Hematopoietic multipotent progenitor cell treated with erythropoietin and hydrocortisone succinate and interleukin-3 and kit ligand, for 4 days (in vitro differentiated cells): ENCODE data around the gene C17orf50.

Experiments
- DNase-seq: peaks from one replicate; pipeline ENCODE4 v3.0.0-alpha.2; 2015

The C17orf50 gene

DNA sequence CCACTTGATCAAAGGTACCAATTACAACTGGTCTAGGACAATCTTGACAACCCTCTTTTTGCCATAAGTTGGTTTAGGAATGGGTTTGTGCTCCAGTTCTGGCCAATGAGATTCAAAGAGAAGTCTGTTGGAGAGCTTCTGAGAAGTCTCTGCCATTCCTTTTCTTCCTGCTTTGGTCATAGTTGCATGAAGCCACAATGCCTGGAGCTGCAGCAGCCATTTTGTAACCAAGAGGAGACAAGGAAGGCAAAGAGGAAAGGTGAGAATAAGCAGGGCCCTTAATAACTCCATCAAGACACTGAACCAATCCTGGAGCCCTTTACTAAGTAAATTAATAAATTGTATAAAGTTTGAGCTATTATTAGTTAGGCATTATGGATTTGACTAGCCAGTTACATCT, 3.4 kb upstream of the C17orf50 start:
- DNase-seq: no peak

DNA sequence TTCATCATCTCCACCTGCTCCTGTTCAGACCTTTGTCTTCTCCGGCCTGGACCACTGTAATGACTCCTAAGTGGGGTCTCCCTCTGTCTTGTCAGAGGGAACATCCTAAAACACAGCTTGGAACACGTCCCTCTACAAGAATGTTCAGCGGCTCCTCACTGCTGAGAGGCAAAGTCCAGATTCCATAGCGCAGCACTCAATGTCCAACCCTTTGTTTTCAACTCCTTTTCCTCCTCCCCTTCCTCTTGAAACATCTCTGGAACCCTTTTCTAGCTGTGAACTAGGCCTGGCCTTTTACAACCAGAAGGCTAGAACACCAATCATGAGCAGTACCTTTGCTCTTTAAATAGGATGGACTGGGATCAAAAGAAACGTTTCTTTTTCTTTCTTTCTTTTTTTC, 914 bp downstream of the C17orf50 start:
- DNase-seq: no peak

DNA sequence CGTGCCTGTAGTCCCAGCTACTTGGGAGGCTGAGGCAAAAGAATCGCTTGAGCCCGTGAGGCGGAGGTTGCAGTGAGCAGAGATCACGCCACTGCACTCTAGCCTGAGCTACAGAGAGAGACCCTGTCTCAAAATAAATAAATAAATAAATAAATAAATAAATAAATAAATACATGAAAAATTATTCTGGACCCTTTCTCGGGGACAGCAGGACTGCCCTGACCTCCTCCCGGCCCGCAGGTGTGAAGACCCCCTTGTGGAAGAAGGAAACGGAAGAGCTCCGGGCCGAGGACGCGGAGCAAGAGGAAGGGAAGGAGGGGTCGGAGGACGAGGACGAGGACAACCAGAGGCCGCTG, 3.1 kb downstream of the C17orf50 start:
- no peak for DNase-seq

DNA sequence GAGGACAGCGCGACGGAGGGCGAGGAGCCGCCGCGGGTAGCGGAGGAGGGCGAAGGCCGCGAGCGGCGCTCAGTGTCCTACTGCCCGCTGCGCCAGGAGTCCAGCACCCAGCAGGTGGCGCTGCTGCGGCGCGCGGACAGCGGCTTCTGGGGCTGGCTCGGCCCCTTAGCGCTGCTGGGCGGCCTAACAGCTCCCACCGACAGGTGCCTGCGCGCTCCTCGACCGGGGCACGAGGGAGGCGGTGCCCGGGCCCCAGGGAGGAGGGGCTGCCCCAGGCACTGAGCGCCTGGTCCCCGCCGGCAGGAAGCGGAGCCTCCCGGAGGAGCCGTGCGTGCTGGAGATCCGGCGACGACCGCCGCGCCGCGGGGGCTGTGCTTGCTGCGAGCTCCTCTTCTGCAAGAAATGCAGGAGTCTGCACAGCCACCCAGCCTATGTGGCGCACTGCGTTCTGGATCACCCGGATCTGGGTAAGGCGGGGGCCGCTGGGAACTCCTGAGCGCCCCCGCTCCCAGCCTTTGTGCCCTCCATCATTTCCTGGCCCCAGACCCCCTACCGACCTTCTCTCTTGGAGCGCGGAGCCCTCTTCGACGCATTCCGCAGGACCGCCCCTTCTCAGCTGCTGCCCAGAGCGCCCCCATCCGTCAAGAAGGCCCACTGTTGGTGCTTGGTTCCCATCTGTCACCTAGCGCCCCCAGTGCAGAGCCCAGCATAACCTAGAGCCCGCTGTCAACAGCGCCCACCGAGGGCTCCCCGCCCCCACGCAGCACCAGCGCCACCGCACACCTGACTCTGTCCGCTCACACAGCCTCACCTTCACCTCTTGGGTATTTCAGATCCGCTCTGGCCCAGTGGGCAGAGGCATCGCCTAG, 3.7 kb downstream of the C17orf50 start:
- peak; percentile 96 for DNase-seq

DNA sequence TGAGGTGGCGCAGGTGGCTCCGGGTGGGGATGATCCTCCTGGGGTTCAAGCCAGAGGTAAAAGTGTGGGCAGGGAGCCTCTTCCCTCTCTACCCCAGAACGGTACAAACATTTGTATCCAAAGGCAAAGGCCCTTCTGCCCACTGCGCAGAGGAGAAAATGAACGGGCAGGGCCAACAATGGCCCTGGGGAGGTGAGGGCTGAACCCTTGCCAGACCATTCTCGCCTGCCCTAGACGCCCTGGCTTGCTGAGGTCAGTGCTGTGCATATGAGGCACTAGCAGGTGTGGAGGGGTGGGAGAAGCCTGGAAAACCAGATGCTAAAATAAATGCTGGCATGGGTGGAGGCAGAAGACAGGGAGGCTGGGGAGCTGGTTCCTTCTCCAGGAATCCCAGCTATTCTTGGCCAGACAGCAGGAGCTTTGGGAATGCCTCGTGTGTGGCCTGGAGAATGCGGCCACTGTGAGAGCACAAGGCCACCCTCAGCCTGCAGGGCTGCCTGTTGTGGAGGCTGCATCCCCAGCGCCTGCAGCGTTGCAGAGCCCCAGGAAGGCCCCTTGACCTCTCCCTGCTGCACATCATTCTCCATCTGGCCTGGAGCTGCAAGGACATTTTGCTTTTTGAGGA, 4.5 kb downstream of the C17orf50 start:
- no peak for DNase-seq

DNA sequence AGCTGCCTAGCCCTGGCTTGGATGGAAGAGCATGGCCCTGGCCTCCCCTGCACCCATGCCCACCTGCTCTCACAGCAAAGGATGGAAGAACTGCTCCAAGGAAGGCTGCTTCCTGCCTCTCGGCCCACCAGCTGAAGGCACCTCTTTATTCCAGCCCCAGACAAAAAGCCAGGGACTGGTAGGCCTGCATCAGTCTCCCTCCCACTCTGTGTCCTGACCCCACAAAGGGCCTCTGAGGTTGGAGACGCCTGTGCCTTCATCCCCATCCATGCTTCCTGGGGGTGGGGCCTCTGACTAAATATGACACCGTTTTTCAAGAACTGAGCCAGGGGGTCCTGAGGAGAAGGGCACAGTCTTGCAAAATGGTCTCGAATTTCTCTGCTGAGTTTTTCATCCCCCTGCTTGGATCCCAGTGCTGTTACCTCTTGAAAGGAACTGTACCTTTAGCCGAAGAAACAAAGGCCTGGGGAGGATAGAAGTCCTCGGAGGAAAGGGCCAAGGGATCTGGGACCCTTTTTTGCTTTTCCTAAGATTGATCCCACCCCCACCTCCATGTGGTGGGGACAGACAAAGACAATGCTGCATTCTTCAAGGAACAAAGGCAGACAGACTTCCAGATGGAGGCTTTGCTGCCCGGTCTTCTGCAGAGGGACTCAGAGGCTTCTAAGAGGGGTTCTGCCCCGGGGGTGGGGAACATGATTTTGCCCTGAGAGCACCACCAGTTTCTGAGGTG, 5.2 kb downstream of the C17orf50 start:
- DNase-seq: no peak

DNA sequence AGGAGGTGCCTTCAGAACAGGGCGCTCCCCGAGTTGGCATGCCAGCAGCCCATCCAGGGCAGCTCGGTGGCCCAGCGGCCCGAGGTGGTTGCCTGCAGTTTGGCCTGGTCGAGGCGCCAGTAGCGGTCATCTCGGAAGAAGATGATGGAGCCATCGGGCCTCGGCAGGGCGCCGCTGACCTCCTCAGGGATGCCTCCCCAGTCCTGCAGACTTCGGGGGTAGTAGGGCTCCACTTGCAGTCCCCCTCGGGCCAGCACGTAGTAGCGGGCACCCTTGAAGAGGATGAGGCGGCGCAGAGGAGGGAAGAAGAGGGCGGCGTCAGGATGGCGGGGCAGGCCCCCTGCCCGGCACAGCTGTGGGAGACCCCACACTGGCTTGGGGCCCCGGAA, 5.8 kb downstream of the C17orf50 start:
- DNase-seq: no peak

DNA sequence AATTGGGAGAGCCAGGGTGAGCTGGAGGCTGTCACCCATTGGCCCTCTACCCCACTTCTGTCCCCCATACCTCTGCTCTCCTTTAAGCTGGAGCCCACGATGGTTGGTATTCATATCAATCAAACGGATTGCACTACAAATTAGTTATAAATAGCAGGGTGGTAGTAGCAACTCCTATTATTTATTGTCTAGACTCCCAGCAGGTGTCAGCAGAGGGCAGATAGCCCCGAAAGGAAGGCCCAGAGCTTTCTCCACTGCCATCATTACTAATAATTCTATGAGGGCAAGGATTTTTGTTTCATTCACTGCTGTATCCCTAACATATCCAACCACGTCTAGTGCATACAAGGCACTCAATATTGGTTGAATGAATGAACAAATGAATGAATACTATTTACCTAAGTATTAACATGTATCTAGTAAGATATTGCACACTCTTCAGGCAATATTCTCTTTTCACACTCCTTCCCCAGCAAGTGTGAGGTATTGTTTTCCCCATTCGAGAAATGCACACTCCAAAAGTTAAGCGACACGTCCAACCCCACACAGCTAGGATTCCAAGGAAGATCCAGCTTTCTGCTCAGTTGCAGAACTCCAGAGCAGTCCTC, 6.3 kb downstream of the C17orf50 start:
- DNase-seq: peak; percentile 80

DNA sequence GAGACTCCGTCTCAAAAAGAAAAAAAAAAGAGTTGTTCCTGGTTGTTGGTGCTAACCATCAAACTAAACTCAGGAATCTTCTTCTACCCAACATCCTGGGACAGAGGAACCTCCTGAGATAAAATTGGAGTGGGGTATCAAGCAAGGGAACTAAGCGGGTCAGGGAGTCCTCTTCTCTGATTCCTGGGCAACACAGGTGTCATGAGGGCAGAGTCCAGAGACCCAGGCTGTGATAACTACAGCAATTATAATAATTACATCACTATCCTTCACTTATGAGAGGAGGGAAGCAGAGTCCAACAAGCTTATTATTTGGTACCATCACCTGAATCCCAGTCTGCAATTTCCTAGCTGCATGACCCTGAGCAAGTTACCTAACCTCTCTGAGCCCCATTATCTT, 8.1 kb downstream of the C17orf50 start:
- DNase-seq: no peak

DNA sequence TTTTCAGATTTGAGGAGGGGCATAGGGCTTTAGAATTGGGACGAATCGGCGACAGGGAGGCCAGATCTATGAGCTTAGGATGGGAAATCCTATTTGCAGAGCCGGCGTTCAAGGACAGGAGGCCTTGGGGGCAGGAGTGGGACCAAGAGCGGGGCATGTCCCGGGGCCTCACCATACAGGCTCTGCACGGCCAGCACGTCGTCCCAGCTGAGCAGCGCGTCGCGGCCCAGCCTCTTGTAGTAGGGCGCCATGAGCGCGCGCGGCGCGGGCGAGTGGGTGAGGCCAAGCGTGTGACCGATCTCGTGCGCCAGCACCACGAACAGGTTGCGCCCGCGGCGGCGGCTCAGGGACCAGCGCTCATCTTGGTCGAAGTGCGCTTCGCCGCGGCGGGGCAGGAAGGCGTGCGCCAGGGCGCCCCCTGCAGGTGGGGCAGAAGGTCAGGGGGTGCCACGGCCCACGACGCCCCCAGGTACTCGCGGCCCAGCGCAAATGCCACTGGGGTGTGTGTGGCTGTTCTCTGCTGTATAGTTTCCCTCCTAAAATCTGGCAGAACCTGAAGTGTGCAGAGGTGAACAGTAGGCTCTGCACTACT, 9.3 kb downstream of the C17orf50 start:
- no peak for DNase-seq

DNA sequence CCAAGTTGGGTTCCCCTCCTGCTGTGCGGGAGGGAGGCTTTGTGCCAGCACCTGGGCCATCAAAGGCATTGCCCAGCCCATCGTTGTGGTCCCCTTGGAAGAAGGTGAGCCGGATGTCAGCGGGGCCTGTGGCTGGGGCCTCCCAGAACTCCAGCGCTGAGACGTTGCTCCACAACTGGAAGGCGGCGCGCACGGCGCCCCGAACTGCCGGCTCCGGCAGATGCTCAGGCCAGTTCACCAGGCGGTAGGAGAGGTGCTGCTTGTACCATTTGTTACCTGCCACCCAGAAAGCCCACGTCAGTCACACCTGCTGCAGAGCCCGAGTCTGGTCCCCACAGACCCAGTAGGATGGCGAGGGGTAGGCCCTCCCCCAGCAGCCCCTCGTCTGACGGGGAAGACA, 12.4 kb downstream of the C17orf50 start:
- DNase-seq: no peak

DNA sequence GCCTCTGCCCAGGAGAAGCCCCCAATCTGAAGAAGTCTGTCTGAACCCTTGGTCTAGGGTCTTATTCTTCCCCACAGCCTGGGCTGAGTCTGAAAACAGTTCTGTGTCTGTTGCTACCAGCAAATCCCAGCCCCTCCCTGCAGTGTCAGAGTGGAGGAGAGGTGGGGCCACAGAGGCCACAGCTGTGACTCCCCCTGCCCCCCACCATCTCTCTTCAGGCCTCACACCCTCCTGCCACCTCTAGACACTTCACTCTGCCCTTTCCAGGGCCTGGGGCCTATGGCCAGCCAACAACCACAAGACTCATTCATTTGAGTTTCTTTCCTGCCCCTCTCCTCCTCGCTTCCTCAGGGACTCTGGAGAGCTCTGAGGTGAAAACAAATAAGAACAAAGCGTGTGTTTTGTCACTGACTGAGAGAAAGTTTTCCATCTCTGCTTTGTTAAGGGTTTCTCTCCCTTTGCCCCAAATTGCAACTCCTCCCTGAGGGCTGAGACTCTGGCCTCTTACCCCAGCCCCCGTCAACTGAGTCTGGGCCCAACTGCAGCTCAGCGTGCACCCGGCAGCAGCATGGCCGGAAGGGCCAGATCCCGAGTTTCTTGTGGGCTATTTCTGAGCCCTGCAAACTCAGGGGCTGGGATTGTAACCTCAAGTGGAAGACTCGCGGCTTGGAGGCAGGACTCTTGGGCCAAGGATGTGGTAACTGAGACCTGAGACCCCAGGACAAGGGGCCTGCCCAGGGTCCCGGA, 13.2 kb downstream of the C17orf50 start:
- no peak for DNase-seq

DNA sequence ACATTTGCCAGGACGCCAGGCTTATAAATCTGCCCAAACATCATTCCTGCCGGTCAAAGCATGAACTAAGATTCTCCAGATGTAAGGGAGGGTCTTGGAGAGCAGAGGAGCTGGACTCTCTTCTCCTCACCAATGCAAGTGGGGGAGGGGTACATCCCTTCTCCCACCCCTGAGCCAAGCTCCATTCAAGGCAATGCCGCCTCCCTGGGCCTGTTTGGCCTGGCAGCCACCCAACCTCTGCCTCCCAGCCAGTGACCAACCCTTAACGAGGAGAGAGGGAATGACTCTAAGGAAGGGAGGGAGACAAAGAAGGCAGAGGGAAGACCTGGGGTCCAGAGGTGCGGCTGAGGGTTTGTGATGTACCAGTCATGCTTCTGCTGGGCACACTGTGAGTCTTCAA, 13.8 kb downstream of the C17orf50 start:
- DNase-seq: no peak

DNA sequence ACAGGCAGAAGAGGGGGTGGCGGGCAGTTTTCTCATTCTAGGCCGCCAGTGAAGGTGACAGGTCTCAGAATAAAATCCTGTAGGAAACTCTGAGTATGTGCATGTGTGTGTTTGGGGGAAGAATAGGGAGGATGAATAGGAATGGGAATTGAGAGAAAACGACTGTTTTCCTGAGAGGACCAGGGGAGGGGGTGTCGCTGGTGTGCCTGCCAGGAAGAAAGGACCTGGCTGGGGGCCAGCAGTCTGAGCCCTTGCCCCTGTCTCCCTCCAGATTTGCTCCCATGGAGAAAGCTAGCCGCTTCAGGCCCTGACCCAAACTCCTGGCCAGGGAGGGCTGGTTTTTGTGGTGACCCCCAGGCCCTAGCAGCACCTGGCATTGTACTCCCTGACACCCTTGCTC, 14.4 kb downstream of the C17orf50 start:
- no peak for DNase-seq

DNA sequence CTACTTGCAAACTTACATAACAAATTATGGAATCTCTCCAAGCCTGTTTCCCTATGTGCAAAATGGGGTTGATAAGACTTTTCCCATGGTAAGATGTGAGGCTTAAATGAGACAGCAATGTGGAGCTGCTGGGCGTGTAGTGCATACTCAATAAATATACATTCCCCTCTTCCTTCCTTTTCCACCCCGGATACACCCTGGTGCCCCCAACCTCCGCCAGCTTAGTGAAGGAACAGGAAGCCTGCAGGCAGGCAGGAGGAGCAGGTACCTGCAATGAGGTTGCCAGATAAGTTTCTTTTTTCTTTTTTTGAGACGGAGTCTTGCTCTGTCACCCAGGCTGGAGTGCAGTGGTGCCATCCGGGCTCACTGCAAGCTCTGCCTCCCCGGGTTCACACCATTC, 14.9 kb downstream of the C17orf50 start:
- DNase-seq: no peak

DNA sequence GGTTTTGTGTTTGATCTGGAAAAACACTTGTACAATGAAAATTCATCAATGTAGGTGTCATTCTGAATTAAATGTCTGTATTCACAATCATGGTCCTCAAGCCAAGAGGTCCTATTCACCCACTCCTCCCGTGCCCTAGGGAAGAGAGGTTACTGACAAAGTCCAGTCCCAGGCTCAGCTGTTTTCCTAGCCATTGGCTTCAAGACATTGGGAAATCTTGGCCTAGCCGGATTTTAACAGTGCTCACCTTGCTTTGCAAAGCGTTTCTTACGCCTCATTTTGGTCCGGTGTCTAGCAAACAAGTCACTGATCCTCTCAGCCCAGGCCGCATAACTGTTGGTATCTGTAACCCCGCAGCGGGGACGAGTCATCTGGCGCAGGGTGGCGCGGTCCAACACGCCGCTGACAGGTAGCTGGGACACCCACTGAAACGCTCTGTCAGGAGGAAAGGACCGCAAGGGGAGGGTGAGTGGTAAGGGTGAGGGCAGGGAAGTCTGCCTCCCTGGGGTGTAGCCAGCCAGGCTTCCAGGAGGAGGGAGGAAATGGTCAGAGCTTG, 18.0 kb downstream of the C17orf50 start:
- DNase-seq: no peak

DNA sequence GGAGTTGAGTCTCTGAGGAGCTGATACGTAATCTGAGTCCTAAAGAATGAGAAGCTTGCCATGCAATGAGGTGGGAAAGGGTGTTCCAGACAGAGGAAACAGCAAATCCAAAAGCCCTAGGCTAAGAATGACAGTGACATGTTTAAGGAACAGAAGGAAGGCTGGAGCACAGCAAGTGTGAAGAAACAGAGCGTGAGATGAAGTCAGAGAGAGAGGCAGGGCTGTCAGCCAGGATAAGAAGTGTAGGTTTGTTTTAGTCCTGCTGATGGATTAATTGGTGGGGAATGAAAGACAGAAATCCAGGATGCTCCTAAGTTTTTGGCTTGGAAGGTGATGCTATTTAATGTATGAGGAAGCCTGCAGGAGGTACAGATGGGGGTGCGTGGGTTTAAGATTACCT, 20.3 kb downstream of the C17orf50 start:
- no peak for DNase-seq

DNA sequence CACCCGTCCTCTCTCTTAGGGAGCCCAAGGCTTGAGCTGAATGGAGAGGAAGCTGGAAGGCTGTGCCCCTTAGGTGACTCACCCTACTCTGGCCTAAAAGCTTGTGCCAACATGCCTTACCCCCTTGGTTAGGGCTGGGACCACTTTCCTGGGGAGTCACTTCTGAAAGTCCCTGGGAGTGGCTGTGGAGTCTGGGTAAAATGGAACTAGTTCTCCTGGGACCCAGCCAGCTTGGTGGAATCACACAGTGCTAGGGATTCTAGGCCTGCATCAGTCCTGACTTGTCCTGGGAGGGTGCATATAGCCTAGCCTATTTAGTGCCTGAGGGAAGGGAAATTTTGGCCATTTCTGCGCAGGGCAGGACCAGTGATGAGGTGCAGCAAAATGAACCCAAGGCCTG, 24.2 kb downstream of the C17orf50 start:
- DNase-seq: no peak

DNA sequence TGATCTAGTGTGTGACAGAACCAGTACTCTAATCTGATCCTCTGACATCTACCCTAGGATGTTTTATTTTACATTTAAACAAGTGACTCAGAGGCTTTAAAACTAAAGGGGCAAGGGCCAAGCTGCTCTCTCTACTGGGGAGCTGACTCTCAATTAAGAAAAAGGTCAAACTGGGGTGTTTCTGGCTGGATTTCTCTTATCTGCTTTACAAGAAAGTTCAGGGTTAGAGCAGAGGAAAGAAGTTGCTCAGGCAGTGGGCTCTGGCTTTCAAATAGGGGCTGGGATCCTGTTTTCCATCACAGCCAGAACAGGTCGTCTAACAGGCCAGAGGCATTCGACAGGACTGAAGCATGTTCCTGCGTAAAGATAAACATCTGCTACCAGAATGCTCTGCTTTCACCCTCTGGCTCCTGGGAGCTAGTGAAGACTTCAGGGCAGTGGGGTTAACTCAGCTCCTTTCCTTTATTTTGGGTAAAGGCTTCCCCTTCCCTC, 26.3 kb downstream of the C17orf50 start:
- DNase-seq: no peak

DNA sequence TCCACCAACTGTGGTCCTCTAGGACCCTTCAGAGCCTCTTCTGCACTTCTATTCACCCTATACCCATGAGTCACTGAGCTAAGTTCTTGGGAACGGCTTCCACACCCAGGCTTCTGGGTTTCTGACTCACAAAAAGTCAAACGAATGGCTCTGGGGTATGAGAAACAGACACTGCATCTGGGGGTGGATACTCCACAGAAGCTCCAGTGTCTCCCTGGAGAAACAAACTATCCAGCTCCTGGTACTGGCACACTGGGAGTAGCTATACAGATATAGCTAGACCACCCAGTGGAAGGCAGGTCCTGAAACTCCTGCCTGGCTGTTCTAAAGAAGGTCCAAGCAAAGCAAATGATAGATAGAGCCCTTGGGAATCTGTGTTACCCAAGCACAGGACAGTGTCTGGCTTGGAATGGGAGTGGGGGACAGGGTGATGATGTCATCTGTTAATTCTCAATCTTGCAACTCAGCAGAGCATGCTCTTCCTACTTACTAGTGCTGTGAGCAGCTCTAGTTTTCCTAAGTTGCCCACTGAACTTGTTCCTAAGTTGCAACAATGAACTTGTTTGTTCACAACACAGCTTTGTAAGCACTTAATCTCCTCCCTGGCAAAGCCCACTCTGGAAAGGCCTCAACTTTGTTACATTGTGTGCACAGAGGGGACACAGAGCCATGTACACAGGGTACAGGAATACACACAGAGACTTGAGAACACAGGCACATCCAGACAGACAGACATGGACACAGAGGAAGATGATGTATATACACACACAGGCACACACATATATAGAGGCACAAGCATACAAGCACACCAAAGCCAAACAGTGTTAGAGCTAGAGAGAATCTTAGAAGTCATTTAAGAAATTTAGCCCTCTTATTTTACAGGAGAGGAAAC, 28.0 kb downstream of the C17orf50 start:
- DNase-seq: no peak

DNA sequence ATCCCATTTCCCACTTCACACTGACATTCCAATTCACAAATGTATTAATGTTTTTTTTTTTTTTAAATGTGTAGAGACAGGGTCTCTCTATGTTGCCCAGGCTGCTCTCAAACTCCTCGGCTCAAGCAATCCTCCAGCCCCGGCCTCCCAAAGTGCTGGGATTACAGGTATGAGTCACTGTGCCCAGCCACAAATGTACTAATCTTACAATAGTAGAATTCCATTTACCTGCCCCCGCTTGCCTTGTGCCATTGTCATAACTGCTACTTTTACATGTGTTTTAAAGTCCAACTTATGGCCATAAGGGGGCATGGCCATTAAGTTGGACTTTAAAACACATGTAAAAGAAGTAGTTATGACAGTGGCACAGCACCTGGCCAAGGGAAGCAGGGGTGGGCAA, 30.2 kb downstream of the C17orf50 start:
- no peak for DNase-seq
